ENCODE measurements around the gene SUPV3L1.

The SUPV3L1 gene

GRCh38 chr10:69208761-69209160, 28.7 kb downstream of the SUPV3L1 start:
- DNase-seq = no peak

- no peak for DNase-seq
These were observed 29.9 kb downstream of the SUPV3L1 start for GRCh38 chr10:69209787-69210484.

GRCh38 chr10:69211104-69211503, 31.1 kb downstream of the SUPV3L1 start:
- DNase-seq = no peak

- no peak for DNase-seq
These were observed 31.5 kb downstream of the SUPV3L1 start for GRCh38 chr10:69211524-69211923.

- DNase-seq = no peak
These were observed 33.7 kb downstream of the SUPV3L1 start for GRCh38 chr10:69213591-69214311.

- DNase-seq = no peak
These were observed 34.7 kb downstream of the SUPV3L1 start for GRCh38 chr10:69214666-69215131.

- no peak for DNase-seq
These were observed 35.6 kb downstream of the SUPV3L1 start for GRCh38 chr10:69215405-69216171.

GRCh38 chr10:69216577-69217118, 36.6 kb downstream of the SUPV3L1 start:
- DNase-seq = no peak

GRCh38 chr10:69217119-69217754, 37.2 kb downstream of the SUPV3L1 start:
- DNase-seq = no peak

- no peak for DNase-seq
These were observed 38.8 kb downstream of the SUPV3L1 start for GRCh38 chr10:69218831-69219230.

- DNase-seq = no peak
These were observed 40.0 kb downstream of the SUPV3L1 start, which contains the start of gene HKDC1 for GRCh38 chr10:69220041-69220451. Gene HKDC1 (plus strand): TSS chr10:69220332. CDS start chr10:69220436, 104 bp downstream.

GRCh38 chr10:69220507-69220906, 40.5 kb downstream of the SUPV3L1 start:
- no peak for DNase-seq

GRCh38 chr10:69222157-69223027, 42.4 kb downstream of the SUPV3L1 start:
- DNase-seq = no peak

- DNase-seq = no peak
These were observed 43.0 kb downstream of the SUPV3L1 start for GRCh38 chr10:69223028-69223342.

- no peak for DNase-seq
These were observed 45.0 kb downstream of the SUPV3L1 start for GRCh38 chr10:69224862-69225657.

GRCh38 chr10:69225681-69226080, 45.6 kb downstream of the SUPV3L1 start:
- no peak for DNase-seq

- no peak for DNase-seq
These were observed 47.0 kb downstream of the SUPV3L1 start for GRCh38 chr10:69226919-69227450.

GRCh38 chr10:69228151-69228550, 48.1 kb downstream of the SUPV3L1 start:
- DNase-seq = no peak

- DNase-seq = no peak
These were observed 49.5 kb downstream of the SUPV3L1 start for GRCh38 chr10:69229616-69229916.

- no peak for DNase-seq
These were observed 50.1 kb downstream of the SUPV3L1 start for GRCh38 chr10:69230128-69230527.

GRCh38 chr10:69232252-69232651, 52.2 kb downstream of the SUPV3L1 start:
- DNase-seq = no peak
